Cardiac muscle cell (in vitro differentiated cells and primary cell): Measurements from ENCODE around the gene PTH1R. TPM values are rescaled to one million over a fixed set of nuclear protein-coding genes. Genes with fewer than 3 reads are reported as not detected.

Source experiments
- DNase-seq, 2 donors: peaks; one replicate each; pipeline versions ENCODE4 v3.0.0 to v3.0.0-alpha.2; 2010 to 2017; ENCODE audit warnings: low read depth in 1 of 2, low spot score in 1 of 2
- H3K27ac ChIP-seq: fragments of 200-600 bp; sonication (generic); 2 replicates; pipeline ENCODE4 v1.5.1; 2016
- H3K27me3 ChIP-seq: fragments of 200-600 bp; sonication (generic); 2 replicates; pipeline ENCODE4 v1.6.0; 2016; ENCODE audit warnings: control low read depth
- H3K36me3 ChIP-seq: fragments of 200-600 bp; sonication (generic); 2 replicates; pipeline ENCODE4 v1.5.1; 2016; ENCODE audit warnings: control low read depth
- H3K4me1 ChIP-seq: fragments of 200-600 bp; sonication (generic); 2 replicates; pipeline ENCODE4 v1.8.1; 2017; ENCODE audit warnings: low read depth, mild to moderate bottlenecking, mixed run types
- H3K4me3 ChIP-seq: fragments of 200-600 bp; sonication (generic); 2 replicates; pipeline ENCODE4 v1.5.1; 2016; ENCODE audit warnings: mild to moderate bottlenecking
- H3K9me3 ChIP-seq: fragments of 200-600 bp; sonication (generic); 2 replicates; pipeline ENCODE4 v1.5.1; 2017; ENCODE audit warnings: low read depth, mild to moderate bottlenecking, control low read depth
- CTCF ChIP-seq: IDR thresholded peaks from 2 replicates; pipeline ENCODE4 v1.5.1; 2012; ENCODE audit warnings: low read depth, mild to moderate bottlenecking, low read length
- polyA plus RNA-seq: library from polyadenylated mRNA; unstranded; fragments of >200 nt; fragmentation: Nextera tagmentation; extraction: Ambion mirVana; gene quantifications from 2 replicates; pipeline ENCODE4 v1.2.1, GENCODE V29; 2016
- total RNA-seq: library from RNA; depleted of rRNA; stranded (reverse); fragments of >200 nt; gene quantifications from 2 replicates; pipeline ENCODE4 v1.2.3, GENCODE V29; 2016

Gene PTH1R
- total and polyA plus RNA-seq, 2 experiments from 2014 or later = 112 to 121 TPM

GRCh38 chr3:46934072-46934471 is 56.6 kb downstream of the PTH1R start:
- no peak for DNase-seq
- Histone ChIP-seq H3K27me3 (no peaks in the 10 kb centered on the region), H3K27ac (peak overlapping the region; percentile 95), H3K9me3 (no peaks in the 10 kb centered on the region), H3K4me1 (peaks cover 55% of the 10 kb centered on the region), H3K36me3 (no peaks in the 10 kb centered on the region), H3K4me3 (no peak overlapping the region)
- no peak for TF ChIP-seq CTCF

GRCh38 chr3:46934498-46935167 is 57.1 kb downstream of the PTH1R start:
- no peaks in the 10 kb centered on the region for H3K9me3 ChIP-seq
- H3K4me1 ChIP-seq = peaks cover 60% of the 10 kb centered on the region
- no peak overlapping the region for H3K4me3 ChIP-seq
- TF ChIP-seq CTCF = no peak
- DNase-seq = peak; percentile 63 to 70
- no peaks in the 10 kb centered on the region for H3K27me3 ChIP-seq
- H3K27ac ChIP-seq = peak overlapping the region; percentile 95
- H3K36me3 ChIP-seq = no peaks in the 10 kb centered on the region

GRCh38 chr3:46935168-46935858 is 57.8 kb downstream of the PTH1R start:
- no peak overlapping the region for H3K4me3 ChIP-seq
- H3K4me1 ChIP-seq = peaks cover 67% of the 10 kb centered on the region
- DNase-seq = peak; percentile 89 to 98

GRCh38 chr3:46935989-46936558 is 58.6 kb downstream of the PTH1R start:
- TF ChIP-seq CTCF = no peak
- Histone ChIP-seq H3K4me3 (no peak overlapping the region), H3K4me1 (peaks cover 66% of the 10 kb centered on the region), H3K36me3 (no peaks in the 10 kb centered on the region), H3K9me3 (no peaks in the 10 kb centered on the region), H3K27ac (peak overlapping the region; percentile 95), H3K27me3 (no peaks in the 10 kb centered on the region)
- DNase-seq = peak in 1 of 2 donors; percentile 24

More at GRCh38 chr3:46935168-46935858, 57.8 kb downstream of the PTH1R start:
- H3K36me3 ChIP-seq = no peaks in the 10 kb centered on the region
- H3K27ac ChIP-seq = peak overlapping the region; percentile 95
- no peaks in the 10 kb centered on the region for H3K27me3 ChIP-seq
- TF ChIP-seq CTCF = peak; percentile 83
- H3K9me3 ChIP-seq = no peaks in the 10 kb centered on the region

GRCh38 chr3:46936733-46937250 is 59.3 kb downstream of the PTH1R start:
- Histone ChIP-seq H3K36me3 (no peaks in the 10 kb centered on the region), H3K27ac (peak overlapping the region; percentile 95), H3K4me1 (peaks cover 60% of the 10 kb centered on the region), H3K4me3 (no peak overlapping the region), H3K9me3 (no peaks in the 10 kb centered on the region), H3K27me3 (no peaks in the 10 kb centered on the region)
- TF ChIP-seq CTCF = no peak
- DNase-seq = no peak
